NT2/D1 (cell line): ENCODE data around the gene CEP152.

Experiments
- SUZ12 ChIP-seq: IDR thresholded peaks from 2 replicates; pipeline ENCODE4 v1.6.1; 2011; ENCODE audit not compliant: insufficient read length, insufficient read depth; ENCODE audit errors: extremely low read depth
- YY1 ChIP-seq: IDR thresholded peaks from 2 replicates; pipeline ENCODE4 v1.6.1; 2011; ENCODE audit not compliant: insufficient read length, insufficient read depth
- ZNF274 ChIP-seq: IDR thresholded peaks from 2 replicates; pipeline ENCODE4 v1.6.1; 2011; ENCODE audit warnings: mild to moderate bottlenecking, low read depth, low read length

GRCh38 chr15:48802257-48802656 is 8.6 kb downstream of the CEP152 start:
- TF ChIP-seq SUZ12: no peak
- no peak for TF ChIP-seq YY1
- no peak for TF ChIP-seq ZNF274
